Measurements from ENCODE around the gene ZBTB40.

The ZBTB40 gene

DNA sequence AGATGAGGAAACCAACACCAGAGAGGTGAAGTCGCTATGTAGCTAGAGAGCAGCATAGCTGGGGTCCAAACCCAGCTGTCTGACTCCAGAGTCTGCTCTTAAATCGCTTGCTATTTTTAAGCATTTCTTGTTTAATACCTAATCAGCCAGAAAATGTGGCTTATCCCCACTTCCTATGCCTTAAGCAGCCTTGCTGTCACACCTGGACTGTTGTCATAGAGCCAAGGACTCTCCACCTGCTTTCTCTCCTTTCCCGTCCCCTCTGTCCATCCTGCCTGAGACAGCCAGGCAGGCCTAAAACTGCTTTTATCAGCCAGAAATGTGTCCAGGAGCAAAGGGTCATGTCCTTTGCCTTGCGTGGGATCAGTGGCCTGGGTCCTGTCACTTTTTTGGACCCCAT is 83.3 kb downstream of the ZBTB40 start:
- no peak for DNase-seq

DNA sequence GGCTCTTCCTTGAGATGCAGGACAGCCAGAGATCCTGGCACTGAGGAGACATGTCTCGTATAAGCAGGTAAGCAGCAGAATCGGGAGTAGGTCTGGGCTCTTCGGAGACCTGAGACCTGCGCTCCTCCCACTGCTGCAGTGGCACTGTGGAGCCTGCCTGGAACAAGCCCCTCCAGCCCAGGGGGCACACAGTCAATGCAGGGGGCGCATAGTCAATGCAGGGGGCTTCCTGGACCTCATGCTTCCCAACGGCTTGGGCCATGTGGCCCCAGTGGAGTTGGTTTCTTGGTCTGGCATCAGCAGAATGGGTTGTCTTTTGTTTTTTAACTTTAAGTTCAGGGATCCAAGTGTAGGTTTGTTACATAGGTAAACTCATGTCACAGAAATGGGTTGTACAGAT is 83.7 kb downstream of the ZBTB40 start:
- no peak for DNase-seq

DNA sequence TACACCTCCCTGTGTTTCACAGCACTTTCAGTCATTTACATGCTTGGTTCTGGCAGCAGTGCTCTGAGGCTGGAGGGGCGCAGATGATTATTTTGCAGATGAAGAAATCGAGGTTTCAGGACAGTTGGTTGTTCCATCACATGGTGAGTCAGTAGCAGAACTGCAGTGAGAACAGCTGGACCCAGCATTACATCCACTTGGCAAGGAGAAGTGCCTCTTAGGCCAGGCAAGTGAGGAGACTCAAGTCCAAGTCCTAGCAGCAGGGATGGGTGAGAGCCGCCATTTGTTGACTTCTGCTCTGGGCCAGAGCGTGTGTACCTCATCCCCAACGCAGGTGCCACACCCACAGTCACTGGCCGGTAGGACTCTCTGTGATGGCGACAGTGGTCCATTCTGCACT is 84.9 kb downstream of the ZBTB40 start:
- DNase-seq = no peak

DNA sequence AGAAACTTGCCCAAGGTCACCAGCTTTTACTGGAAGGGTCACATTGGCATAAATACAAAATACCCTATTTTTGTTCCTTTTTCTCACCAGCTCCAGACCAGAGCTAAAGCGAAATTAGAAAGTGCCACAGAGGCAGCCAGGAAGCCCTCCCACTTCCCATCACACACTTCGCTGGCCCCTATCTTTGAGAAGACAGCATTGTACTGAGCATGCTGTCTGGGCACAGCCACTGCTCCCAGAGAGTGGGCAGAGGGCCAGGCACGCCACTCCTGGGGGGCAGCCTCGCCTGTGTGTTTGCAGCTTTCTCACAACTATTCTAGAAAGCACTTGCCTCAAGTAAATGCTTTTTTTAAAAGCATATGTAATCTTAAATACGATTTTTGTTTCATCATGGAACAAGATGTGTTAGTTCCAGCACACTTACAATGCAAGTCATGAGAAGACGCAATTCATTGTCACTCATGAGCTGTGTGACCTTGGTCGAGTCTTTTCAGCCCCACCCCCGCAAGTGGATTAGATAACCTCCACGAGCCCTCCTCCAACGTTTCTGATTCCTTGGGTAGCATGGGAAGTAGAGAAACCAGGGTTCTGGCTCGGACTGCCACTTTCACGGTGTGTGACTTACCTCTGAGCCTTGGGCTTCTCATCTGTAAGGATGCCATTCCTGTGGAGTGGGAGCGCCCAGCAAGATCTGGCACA is 85.9 kb downstream of the ZBTB40 start:
- no peak for DNase-seq

DNA sequence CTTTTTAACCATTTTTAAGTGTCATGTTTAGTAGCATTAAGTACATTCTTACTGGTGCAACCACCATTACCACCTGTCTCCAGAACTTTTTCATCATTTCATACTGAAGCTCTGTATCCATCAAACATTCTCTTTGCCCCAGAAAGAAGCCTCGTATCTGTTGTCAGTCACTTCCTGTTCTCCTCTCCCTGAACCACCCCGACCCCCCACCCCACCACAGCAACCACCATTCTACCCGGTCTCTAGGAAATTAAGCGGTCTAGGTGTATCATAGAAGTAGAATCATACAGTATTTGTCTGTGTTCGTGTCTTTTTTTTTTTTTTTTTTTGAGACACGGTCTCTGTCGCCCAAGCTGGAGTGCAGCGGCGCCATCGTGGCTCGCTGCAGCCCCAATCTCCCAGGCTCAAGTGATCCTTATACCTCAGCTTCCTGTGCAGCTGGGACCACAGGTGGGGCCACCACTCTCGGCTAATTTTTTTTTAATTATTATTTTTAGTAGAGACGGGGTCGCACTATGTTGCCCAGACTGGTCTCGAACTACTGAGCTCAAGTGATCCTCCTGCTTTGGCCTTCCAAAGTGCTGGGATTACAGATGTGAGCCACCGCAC is 88.0 kb downstream of the ZBTB40 start:
- no peak for DNase-seq

DNA sequence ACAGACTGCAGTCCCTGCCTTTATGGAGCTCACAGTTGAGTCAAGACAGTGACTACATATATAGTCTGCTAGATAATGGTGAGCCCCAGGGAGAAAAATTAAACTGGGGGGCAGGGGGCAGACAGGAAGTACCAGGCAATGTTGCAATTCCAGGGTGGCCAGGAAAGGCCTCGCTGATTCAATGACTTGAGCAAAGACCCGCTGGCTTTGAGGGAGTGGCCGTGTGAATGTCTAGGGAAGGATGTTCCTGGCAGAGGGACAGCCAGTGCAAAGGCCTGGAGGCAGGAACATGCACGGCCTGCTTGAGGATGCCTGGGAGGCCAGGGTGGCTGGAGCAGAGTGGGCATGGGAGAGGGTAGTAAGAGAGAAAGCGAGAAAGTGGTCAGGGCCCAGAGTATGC is 88.7 kb downstream of the ZBTB40 start:
- no peak for DNase-seq

DNA sequence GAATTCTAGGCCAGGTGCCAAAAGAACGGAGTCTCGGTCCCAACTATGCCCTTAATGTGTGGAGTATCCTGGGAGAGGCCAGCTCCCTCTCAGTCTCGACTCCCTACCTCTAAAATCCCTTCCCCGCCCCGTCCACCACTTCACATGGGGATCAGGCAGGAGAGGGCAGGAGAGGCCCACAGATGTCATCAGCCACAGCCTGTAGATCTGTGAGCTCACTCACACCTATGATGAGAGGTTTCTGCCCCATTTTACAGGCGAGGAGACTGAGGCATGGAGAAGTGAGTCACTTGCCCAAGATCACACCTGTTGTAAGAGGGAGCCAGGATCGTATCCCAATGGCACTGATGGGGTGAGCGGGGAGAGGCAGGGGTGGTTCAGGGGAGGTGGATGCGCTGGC is 91.2 kb downstream of the ZBTB40 start:
- no peak for DNase-seq

DNA sequence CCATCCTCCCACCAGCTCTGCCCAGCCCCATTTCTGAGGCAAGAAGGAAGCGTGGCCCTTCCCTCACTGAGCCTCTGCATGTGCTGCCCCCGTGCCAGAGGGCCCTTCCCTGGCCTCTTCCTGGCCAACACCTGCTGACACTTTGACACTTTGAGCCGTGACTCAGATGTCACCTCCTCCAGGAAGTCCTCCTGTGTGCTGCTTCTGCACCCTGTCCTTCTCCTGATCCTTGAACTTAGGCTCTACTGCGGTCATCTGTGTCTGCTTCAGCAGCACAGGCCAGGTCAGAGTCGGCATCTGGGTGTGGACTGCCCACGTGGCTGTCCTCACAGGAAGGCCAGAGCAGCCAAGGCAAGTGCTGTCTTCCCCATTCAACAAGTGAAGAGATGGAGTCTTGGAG is 92.0 kb downstream of the ZBTB40 start:
- DNase-seq = no peak

DNA sequence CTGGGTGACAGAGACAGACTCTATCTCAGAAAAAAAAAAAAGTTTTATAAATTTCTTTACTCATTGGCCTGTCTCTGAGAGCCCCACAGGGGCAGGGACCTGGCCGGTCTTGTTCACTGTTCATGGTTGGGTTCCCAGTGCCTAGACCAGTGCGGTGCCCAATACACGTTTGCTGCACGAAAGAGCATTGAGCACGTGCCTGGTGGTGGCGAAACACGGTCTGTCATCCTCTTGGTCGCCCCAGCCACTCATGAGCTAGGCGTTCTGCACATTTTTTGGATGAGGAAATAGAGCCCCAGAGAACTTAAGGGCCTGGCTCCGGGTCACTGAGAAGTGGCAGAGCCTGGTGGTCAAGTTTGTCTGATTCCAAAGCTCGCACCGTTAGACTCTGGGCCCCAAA is 93.0 kb downstream of the ZBTB40 start:
- DNase-seq = no peak

DNA sequence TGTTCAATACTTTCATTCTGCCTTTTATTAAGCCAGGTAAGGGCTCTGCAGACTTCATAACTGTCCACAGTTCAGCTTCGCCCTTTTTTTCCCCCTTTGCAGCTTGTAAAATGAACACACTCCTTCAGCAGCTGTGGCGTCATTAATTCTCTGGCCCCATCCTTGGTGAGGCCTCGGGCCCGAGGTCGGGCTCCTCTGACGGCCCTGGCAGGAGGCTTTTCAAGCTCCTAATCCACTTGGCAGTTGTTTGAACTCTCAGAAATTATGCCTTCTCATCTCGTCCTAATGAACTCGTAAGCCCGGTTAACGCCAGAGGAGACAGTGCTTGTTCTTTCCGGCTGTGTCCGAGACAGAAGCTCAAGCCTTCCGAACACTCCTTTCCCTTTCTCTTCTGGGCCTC is 93.5 kb downstream of the ZBTB40 start:
- no peak for DNase-seq

DNA sequence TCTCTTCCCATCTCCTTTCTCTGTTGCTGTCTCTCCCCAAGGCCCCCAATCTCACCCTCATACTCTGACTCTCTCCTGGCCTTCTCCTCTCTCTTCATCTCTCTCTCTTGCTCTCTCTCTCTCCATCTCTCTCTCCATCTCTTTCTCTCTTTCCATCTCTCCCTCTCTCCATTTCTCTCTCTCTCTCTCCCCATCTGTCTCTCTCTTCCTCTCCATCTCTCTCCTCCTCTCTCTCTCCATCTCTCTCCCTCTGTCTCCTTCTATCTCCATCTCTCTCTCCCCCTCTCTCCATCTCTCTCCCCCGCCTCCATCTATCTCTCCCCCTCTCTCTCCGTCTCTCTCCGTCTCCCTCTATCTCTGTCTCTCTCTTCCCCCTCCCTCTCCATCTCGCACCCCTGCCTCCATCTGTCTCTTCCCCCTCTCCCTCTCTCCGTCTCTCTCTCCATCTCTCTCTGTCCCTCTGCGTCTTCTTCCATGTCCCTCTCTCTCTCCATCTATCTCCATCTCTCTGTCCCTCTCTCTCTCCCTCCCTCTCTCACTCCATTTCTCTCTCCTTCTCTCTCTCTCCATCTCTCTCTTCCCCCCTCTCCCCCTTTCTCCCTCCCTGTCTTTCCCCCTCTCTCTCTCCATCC is 95.7 kb downstream of the ZBTB40 start:
- DNase-seq = no peak

DNA sequence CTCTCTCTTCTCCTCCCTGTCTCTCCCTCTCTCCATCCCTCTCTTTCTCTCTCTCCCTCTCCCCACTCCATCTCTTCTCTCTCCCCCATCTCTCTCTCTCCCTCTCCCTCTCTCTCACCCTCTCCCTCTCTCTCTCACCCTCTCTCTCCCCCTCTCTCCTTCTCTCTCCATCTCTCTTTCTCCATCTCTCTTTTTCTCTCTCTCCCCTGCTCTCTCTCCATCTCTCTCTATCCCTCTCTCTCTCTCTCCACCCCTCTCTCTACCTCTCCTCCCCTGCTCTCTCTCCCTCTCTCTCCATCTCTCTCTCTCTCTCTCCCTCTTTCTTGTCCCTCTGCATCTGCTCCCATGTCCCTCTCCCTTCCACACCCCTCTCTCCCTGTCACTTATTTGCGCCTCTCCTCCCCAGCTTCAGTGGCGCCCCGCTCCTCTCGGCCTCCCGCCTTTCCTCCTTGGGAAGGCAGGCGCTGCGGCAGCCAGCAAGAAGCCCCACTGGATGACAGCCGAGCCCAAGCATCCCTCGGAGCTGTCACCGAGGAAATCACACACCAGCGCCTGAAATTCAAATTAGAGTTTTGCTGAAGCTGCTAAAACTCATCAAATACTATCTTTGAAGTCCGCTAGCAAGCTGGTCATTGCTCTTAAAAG is 96.3 kb downstream of the ZBTB40 start:
- no peak for DNase-seq

DNA sequence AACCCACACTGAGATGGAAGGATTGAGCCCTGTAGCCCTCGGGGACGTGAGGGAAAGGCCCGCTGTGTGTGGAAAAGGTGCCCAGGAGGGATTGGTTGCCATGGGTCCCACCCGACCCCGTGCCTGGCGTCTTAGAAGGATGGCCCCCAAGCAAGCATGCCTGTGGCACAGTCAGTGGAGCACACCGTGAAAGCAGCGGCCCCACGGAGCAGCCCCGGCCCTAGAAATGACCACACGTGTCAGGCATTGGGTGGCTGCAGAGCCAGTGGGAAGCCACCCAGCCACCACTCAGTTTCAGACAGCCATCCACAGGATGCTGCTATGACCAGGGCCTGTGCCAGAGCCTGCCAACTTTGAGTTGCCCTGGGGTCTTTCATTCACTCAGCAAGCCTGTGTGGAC is 98.4 kb downstream of the ZBTB40 start:
- no peak for DNase-seq

DNA sequence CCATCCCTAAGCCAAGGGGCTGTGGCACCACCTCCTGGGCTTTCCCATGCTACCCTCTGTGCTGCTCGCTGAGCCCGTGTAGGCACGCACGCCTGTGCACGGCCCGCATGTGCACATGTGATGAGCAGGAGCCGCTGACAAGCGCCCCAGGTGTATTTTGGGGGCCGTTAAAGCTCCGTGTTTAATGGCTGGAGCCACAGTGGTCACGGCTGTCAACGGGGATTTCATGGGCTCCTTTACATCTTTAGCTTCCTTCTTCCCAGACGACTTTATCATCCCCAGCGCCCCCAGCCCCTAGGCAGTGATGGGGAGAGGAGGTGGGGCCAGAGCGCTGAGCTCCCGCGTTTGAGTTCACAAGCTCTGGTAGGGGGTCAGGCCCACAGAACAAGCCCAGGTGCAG is 99.9 kb downstream of the ZBTB40 start:
- no peak for DNase-seq

DNA sequence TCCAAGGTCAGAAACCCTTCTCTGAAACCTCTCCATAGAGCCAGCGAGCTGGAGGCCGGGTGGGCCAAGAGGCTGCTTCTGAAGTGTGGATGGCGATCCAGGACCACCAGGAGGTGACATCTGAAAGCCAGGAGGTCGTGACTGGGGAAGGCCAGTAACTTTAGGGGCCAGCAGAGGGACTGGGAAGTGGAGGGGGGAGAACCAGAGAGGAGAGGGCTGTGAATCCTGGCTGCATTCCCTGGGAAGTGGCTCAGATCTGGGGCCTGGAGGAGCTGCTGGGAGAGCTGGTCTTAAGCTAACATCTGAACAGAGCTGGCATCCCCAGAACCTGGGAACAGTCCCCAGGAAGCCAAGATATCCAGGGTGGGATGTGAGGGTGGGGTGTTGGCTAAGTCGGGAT is 100.4 kb downstream of the ZBTB40 start:
- DNase-seq = no peak

DNA sequence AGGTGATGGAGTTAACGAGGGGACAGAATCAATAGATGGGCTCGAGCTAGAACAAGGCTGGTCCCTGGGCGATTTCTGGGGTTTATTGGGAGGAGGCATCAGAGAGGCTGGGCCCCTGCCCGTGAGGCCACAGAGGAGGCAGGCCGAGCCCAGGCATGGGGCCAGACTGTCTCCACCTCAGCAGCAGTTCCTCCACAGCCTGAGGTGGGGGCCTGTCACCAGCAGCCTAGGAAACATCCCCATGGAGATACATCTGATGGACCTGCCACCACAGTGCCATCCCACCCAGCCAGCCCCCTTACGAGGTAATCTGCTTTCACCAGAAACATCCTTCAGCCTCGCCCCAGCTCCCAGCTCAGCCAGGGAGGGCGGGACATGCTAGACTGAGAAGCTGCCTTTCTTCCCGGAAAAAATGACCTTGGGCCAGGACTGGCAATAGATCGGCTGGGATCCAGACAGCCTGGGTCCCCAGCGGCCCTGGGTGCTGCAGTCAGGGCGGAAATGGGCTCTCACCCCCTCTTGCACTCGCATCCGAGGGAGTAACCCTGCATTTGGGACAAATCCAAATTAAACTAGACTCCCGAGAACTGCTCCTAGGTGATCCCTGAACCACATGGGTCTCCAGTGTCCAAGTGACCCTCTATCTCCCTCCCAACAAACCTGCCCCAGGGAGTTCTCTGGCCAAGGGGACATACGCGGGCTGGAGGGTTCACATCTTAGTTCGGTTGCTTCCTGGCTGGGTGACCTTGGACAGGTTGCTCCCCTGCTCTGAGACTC is 101.6 kb downstream of the ZBTB40 start:
- DNase-seq = no peak

DNA sequence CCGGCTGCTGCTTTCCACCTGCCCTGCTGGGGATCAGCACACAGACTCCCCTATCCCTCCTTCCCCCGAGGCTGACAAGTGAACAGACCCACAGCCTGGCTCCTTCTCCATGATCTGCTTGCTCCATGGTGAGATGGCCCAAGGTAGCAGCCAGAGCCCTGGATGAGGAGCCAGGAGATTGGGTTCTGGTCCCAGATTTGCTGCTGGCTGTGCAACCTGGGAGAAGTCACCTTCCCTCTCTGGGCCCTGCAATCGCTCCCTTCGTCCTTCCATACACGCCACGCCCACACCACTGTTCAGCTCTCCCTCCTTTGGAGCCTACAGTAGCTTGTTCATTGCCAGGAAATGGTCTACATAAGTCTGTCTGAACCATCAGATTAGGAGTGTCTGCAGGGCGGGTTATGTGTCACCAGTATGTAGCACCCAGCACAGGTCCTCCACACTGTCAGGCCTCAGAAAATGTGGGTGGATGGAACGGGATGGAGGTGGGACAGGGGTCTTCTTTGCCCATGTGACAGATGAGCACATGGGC is 102.4 kb downstream of the ZBTB40 start:
- no peak for DNase-seq

DNA sequence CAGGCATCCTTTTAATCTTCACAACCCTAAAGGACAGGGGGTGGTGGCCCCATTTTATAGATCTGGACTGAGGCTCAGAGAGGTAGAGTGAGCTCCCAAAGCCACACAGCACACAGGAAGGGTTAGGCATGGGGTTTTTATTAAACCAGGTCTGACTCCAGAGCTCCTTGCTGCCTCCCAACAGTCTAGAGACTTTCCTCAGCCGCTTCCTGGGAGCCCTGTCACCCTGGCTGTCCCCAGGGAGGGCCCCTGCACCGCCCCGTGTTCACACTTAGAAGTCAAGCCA is 103.7 kb downstream of the ZBTB40 start:
- no peak for DNase-seq

DNA sequence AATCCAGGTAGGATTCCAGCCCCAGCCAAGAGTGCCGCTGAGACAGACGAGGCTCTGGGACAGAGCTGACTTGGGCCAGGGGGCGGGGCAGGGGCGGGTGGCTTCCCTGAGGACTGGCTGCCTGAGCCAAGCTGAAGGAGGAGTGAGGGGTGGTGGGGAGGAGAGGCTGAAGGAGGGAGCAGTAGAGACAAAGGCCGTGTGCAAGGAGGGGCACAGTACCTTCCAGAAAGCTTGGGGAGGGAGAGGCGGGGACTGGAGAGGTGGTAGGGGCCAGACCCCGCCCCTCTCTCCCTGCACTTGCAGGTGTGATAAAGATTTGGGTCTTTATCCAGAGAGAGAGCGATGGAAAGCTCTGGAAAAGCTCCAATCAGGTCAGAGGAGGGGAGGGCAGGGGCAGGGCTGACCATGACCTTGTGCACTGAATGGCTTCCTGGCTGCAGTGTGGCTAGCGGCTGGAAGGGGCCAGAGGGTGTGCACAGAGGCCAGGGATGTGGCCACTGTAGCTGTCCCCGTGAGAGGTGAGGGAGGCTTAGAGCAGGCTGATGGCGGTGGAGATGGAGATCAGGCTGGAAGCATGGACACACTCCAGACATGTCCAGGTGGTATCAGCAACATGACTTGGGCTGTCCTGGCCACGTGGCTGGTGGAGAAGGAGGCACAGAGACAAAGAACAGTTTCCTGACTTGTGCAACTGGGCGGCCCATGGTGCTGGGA is 104.9 kb downstream of the ZBTB40 start:
- no peak for DNase-seq

DNA sequence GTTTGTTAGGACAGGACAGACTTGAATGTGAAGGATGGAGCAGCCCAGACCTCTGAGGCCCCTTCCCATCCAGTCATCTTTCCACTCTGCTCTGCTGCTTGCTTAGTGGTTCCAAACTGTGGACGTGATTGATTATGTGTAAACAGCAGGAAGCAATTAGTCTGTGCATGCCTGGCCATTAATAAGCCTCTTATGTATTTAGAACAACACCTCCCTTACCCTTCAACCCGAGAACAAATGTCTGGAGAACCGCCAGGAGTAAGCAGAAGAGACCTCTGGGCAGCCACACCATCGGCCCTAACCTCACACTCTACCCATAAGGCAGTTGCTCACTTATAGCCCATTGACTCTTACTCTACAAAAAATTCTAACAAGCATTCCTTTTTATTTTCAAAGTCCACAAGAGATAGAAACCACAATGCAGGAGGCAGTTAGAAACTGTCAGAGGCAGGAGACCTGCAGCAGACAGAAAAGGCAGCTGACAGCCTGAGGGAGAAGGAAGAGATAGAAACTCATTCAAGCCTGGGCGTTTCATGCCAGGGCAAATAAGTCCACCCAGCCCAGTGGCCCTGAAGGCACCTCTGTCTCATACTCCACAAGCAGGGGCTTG is 105.8 kb downstream of the ZBTB40 start:
- no peak for DNase-seq

DNA sequence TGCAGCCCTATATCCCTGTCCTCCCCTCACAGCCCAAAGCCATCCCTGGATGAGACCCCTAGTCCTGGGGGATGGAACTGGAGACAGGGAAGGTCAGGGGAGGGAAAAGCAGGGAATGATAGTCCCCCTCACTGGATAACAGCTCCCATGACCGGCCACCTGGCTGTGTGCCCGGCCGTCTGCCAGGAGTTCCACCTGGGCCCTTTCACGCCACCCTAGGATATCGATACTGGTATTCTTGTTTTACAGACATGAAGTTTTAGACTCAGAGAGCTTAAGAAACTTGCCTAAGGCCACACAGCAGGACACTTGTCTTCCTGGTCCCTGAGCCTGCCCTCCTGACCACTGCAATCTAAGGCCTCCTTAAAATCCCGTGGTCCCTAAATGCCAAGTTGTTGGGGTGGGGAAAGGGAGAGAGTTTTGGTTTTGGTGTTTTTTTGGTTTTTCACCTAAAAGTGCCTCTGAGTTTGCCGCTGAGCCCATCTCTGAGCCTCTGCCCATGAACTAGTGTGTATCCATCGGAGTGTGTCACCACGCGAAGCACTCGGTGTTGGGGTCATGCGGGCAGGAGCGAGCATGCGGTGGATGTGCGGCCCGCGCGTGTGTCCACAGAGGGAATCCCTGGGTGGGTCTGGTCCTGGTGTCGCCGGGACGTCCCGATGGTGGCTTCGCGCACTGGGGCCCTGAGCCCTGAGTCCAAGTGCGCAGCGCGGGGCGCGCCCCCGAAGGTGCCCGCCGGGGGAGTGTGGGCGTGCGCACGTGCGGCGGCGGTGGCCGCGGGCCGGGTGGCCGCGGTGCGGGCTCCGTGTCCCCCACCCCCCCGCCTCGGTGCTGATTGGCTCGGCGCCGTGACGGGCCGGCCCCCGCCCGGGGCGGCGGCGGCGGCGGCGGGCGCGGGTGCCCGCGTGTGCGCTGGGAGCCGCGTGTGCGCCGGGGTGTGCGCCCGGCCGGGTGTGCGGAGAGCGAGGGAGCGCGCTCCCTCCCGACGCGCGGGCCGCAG is 111.2 kb downstream of the ZBTB40 start, which contains the start of gene EPHA8:
EPHA8 (plus strand) TSS at position 906 of the 1,000 bp plus-strand sequence. CDS start 147 bp downstream, outside the sequence.
- DNase-seq = no peak

Data from activated CD4-positive, alpha-beta T cell treated with anti-CD3 and anti-CD28 coated beads, Interleukin-2, amount 50 U/mL, for 4 hours (primary cell).